ENCODE measurements around the gene ELL2. TPM values are rescaled to one million over a fixed set of nuclear protein-coding genes. Genes with fewer than 3 reads are reported as not detected.

Gene ELL2
- total and polyA plus RNA-seq, 2 of the 13 experiments (the other 11 are each of a cell fraction or from before 2014, with no cell fraction given), result 78.9 to 97.1 TPM

- TF ChIP-seq DDIT3 (CRISPR knock-in tag; IDR thresholded peaks at IDR 0.05) (no peak), THRA (CRISPR knock-in tag; IDR thresholded peaks at IDR 0.05; ENCODE audit: borderline replicate concordance) (peak; percentile 68; the same call in 1 of the 2 replicates), NFIC (IDR thresholded peaks at IDR 0.05; ENCODE audit: low read length) (peak; percentile 71), RXRA (CRISPR knock-in tag; IDR thresholded peaks at IDR 0.05) (peak; percentile 60; the same call in 1 of the 2 replicates), BORCS8-MEF2B (CRISPR knock-in tag; IDR thresholded peaks at IDR 0.05) (no peak), SRSF9 (IDR thresholded peaks at IDR 0.05; ENCODE audit: borderline replicate concordance, insufficient read depth, low read depth, low read length, poor library complexity, severe bottlenecking) (no peak), ZNF746 (CRISPR knock-in tag; IDR thresholded peaks at IDR 0.05) (no peak), ZBTB38 (CRISPR knock-in tag; IDR thresholded peaks at IDR 0.05) (no peak), MYPOP (CRISPR knock-in tag; IDR thresholded peaks at IDR 0.05) (no peak), GTF2F1 (IDR thresholded peaks at IDR 0.05; ENCODE audit: low read length) (no peak), HMG20A (CRISPR knock-in tag; IDR thresholded peaks at IDR 0.05; ENCODE audit: borderline replicate concordance) (peak; percentile 70; the same call in 1 of the 2 replicates), ZNF784 (CRISPR knock-in tag; IDR thresholded peaks at IDR 0.05; ENCODE audit: borderline replicate concordance) (no peak)
- TF ChIP-seq, protein P1, sequence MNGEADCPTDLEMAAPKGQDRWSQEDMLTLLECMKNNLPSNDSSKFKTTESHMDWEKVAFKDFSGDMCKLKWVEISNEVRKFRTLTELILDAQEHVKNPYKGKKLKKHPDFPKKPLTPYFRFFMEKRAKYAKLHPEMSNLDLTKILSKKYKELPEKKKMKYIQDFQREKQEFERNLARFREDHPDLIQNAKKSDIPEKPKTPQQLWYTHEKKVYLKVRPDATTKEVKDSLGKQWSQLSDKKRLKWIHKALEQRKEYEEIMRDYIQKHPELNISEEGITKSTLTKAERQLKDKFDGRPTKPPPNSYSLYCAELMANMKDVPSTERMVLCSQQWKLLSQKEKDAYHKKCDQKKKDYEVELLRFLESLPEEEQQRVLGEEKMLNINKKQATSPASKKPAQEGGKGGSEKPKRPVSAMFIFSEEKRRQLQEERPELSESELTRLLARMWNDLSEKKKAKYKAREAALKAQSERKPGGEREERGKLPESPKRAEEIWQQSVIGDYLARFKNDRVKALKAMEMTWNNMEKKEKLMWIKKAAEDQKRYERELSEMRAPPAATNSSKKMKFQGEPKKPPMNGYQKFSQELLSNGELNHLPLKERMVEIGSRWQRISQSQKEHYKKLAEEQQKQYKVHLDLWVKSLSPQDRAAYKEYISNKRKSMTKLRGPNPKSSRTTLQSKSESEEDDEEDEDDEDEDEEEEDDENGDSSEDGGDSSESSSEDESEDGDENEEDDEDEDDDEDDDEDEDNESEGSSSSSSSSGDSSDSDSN (CRISPR knock-in tag; IDR thresholded peaks at IDR 0.05), result no peak
- TF ChIP-seq, protein P2, sequence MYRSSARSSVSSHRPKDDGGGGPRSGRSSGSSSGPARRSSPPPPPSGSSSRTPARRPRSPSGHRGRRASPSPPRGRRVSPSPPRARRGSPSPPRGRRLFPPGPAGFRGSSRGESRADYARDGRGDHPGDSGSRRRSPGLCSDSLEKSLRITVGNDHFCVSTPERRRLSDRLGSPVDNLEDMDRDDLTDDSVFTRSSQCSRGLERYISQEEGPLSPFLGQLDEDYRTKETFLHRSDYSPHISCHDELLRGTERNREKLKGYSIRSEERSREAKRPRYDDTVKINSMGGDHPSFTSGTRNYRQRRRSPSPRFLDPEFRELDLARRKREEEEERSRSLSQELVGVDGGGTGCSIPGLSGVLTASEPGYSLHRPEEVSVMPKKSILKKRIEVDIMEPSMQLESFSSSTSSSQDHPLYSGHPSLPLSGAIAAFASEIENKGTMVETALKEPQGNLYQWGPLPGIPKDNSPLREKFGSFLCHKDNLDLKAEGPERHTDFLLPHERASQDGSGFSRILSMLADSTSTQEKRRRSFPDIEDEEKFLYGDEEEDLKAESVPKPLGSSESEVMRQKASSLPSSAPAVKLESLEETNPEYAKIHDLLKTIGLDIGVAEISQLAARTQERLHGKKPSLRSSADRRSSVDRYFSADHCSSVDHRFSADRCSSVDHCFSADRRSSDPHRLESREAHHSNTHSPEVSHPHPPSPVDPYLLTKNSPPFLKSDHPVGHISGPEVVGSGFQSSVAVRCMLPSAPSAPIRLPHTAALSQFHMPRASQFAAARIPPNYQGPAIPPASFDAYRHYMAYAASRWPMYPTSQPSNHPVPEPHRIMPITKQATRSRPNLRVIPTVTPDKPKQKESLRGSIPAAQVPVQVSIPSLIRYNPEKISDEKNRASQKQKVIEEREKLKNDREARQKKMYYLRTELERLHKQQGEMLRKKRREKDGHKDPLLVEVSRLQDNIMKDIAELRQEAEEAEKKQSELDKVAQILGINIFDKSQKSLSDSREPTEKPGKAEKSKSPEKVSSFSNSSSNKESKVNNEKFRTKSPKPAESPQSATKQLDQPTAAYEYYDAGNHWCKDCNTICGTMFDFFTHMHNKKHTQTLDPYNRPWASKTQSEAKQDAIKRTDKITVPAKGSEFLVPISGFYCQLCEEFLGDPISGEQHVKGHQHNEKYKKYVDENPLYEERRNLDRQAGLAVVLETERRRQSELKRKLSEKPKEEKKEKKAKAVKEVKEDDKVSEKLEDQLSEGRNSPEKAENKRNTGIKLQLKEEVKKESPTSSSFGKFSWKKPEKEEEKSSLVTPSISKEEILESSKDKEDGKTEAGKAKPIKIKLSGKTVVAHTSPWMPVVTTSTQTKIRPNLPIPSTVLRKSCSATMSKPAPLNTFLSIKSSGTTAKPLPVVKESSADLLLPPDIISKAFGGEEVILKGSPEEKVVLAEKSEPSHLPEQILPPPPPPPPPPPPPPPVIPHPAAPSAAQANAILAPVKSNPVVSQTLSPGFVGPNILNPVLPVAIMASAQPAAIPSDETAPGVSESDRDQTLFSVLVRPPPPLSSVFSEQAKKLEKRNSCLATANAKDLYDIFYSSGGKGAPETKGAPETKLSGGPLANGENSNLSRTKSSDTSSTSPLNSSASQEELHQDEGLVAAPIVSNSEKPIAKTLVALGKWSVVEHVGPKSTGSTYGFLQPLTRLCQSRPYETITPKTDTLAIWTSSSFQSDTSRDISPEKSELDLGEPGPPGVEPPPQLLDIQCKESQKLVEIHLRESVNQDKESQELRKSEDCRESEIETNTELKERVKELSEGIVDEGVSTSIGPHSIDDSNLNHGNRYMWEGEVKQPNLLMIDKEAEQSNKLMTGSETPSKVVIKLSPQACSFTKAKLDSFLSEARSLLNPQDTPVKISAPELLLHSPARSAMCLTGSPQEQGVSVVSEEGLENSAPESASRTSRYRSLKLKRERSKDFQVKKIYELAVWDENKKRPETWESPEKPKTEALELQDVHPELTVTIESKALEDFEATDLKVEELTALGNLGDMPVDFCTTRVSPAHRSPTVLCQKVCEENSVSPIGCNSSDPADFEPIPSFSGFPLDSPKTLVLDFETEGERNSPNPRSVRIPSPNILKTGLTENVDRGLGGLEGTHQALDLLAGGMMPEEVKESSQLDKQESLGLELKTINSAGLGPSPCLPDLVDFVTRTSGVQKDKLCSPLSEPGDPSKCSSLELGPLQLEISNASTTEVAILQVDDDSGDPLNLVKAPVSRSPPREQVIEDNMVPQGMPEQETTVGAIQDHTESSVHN (CRISPR knock-in tag; IDR thresholded peaks at IDR 0.05), result no peak
These were observed 52.9 kb downstream of the ELL2 start (continued) for GRCh38 chr5:95908799-95909198.

All from HepG2 (cell line).